D341Med (cell line): Measurements from ENCODE around the gene DNAJC24.

ENCODE experiments used
- DNase-seq: peaks from one replicate; pipeline ENCODE4 v3.0.0; 2012; ENCODE audit warnings: low spot score

DNAJC24 gene

GRCh38 chr11:31415435-31415834 is 45.8 kb downstream of the DNAJC24 start:
- no peak for DNase-seq

GRCh38 chr11:31417357-31417756 is 47.7 kb downstream of the DNAJC24 start:
- DNase-seq = no peak

GRCh38 chr11:31417816-31418215 is 48.2 kb downstream of the DNAJC24 start:
- DNase-seq = no peak

GRCh38 chr11:31419138-31419537 is 49.5 kb downstream of the DNAJC24 start:
- DNase-seq = no peak

- DNase-seq = no peak
Observed at GRCh38 chr11:31419669-31420068, 50.0 kb downstream of the DNAJC24 start.

GRCh38 chr11:31421820-31422219 is 52.2 kb downstream of the DNAJC24 start:
- DNase-seq = no peak

GRCh38 chr11:31422703-31423102 is 53.0 kb downstream of the DNAJC24 start:
- DNase-seq = no peak

GRCh38 chr11:31424652-31425051 is 55.0 kb downstream of the DNAJC24 start:
- no peak for DNase-seq

- DNase-seq = no peak
Observed at GRCh38 chr11:31433851-31434250, 64.2 kb downstream of the DNAJC24 start.

GRCh38 chr11:31437742-31438435 is 68.2 kb downstream of the DNAJC24 start:
- no peak for DNase-seq

GRCh38 chr11:31441296-31441695 is 71.6 kb downstream of the DNAJC24 start:
- DNase-seq = no peak

- no peak for DNase-seq
Observed at GRCh38 chr11:31442086-31442485, 72.4 kb downstream of the DNAJC24 start.

- no peak for DNase-seq
Observed at GRCh38 chr11:31443802-31444201, 74.1 kb downstream of the DNAJC24 start.

GRCh38 chr11:31445621-31446020 is 76.0 kb downstream of the DNAJC24 start:
- no peak for DNase-seq

- DNase-seq = no peak
Observed at GRCh38 chr11:31449040-31449439, 79.4 kb downstream of the DNAJC24 start.

- DNase-seq = no peak
Observed at GRCh38 chr11:31450841-31451240, 81.2 kb downstream of the DNAJC24 start.

GRCh38 chr11:31455177-31455576 is 85.5 kb downstream of the DNAJC24 start:
- no peak for DNase-seq

GRCh38 chr11:31464436-31464835 is 94.8 kb downstream of the DNAJC24 start:
- DNase-seq = no peak

- DNase-seq = no peak
Observed at GRCh38 chr11:31474083-31474482, 104.4 kb downstream of the DNAJC24 start.

- peak; percentile 62 for DNase-seq
Observed at GRCh38 chr11:31477528-31478222, 108.0 kb downstream of the DNAJC24 start.

GRCh38 chr11:31478223-31478590 is 108.5 kb downstream of the DNAJC24 start:
- no peak for DNase-seq

- no peak for DNase-seq
Observed at GRCh38 chr11:31479066-31479465, 109.4 kb downstream of the DNAJC24 start.

- DNase-seq = peak; percentile 41
Observed at GRCh38 chr11:31480930-31481329, 111.3 kb downstream of the DNAJC24 start.
